Subcutaneous adipose tissue (tissue), 4 donors: ENCODE measurements around the gene NT5C1A. TPM values are rescaled to one million over a fixed set of nuclear protein-coding genes. Genes with fewer than 3 reads are reported as not detected.

Experiments
- total RNA-seq, 4 donors: library from RNA; depleted of rRNA; stranded (reverse); fragments of >200 nt; gene quantifications; one replicate each; pipeline ENCODE4 v1.1.0, GENCODE V29; 2016
- TF ChIP-seq, protein P1 (sequence below): fragments of 450-650 bp; IDR thresholded peaks from one replicate; pipeline ENCODE4 v1.5.1; 2016; ENCODE audit warnings: low read depth, mild to moderate bottlenecking, control low read depth, antibody characterized with exemption, moderate library complexity

The NT5C1A gene
- total RNA-seq, 4 donors from 2014 or later = not detected

DNA sequence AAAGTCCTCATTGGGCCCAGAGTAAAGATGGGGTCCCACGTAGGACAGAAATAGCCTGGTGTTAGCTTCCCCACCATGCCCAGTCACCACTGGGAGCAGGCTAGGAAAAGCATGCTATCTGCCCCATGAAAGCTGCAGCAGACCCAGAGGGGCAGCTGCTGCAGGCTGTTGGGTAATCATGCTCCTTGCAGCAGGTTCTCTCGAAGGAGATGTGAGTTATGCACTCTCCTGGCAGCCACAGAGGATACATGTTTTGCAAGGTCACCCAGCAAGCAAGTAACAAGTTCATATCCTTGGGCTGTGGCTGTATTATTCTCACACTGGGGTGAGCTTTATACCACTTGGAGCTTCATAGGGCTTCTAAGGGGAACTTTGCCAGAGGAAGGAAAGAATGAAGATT, 23.4 kb downstream of the NT5C1A start:
- TF ChIP-seq, protein P1, sequence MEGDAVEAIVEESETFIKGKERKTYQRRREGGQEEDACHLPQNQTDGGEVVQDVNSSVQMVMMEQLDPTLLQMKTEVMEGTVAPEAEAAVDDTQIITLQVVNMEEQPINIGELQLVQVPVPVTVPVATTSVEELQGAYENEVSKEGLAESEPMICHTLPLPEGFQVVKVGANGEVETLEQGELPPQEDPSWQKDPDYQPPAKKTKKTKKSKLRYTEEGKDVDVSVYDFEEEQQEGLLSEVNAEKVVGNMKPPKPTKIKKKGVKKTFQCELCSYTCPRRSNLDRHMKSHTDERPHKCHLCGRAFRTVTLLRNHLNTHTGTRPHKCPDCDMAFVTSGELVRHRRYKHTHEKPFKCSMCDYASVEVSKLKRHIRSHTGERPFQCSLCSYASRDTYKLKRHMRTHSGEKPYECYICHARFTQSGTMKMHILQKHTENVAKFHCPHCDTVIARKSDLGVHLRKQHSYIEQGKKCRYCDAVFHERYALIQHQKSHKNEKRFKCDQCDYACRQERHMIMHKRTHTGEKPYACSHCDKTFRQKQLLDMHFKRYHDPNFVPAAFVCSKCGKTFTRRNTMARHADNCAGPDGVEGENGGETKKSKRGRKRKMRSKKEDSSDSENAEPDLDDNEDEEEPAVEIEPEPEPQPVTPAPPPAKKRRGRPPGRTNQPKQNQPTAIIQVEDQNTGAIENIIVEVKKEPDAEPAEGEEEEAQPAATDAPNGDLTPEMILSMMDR = no peak

DNA sequence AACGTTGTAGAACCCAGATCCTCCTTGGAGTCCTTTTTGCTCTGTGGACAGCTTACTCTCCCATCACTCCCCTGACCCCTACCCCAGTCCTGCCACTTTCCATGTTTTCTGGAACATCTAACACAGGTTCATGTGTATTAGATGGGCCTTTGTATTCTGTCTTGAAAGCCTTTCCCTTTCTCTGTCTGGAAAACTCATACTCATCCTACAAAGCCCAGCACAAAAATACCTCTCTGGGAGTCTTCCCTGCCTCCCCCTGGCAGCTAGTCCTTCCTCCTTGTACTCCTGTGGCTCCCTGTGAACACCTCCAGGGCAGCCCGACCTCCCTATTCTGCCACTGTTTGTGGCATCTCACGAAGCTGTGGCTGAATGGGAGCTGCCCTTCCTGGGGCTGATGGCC, 24.7 kb downstream of the NT5C1A start:
- TF ChIP-seq, protein P1 = no peak

DNA sequence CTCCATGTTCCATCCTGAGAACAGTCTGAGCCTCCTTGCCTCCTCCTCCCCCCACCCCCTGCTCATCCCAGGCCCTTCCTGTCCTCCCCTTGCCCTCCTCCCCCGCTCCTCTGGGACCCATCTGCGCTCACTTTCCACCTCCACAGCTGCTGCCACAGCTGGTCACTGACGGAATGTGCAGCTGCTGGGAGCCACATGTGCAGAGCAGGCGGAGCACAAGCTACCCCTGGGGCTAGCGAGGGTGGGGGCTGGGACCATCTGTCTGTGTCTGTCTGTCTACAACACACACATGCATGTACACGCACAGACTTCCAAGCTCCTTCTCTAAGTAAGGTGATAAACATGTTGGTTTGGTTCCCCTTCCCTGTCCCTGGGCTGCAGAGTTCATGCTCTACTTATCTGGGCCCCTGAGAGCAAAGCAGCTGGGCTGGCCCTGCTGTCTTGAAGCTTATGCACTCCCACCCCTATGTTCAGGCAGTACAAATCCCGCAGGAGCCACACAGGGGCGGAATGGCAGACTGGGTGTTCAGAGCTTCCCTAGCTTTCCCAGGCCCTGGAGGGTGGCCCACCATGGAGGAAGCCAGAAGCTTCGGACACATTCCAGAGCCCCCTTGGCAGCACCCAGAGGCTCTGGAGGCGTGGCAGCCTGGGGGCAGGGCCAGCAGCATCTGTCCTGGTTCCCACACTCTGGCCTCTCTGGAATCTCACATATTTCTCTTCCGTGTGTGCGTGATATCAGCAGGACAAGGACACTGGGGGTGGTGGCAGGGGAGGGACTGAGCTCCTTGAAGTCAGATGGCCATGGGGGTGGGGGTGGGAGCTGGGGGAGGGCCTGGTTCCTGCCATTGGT, 25.4 kb downstream of the NT5C1A start:
- TF ChIP-seq, protein P1 = no peak

- TF ChIP-seq, protein P1 = no peak
Measured at GRCh38 chr1:39645411-39646043, 26.4 kb downstream of the NT5C1A start.

GRCh38 chr1:39643705-39644104, 28.2 kb downstream of the NT5C1A start:
- TF ChIP-seq, protein P1 = no peak

DNA sequence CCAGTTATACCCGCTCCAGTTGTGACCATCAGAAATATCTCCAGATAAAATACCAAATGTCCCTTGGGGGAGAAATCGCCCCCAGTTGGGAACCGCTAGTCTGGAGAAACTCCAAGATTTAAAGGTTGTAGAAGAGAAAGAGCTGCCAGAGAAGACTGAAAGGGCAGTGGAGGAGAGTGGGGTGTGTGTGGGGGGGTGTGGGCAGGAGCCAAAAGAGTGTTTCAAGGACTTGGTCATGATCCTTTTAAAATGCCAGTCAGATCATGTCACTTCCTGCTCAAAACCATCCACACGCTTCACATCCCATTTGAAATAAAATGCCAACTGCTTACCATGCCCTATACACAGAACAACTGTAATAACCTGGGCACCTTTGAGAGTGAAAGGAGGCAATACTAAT, 29.1 kb downstream of the NT5C1A start:
- TF ChIP-seq, protein P1 = no peak

DNA sequence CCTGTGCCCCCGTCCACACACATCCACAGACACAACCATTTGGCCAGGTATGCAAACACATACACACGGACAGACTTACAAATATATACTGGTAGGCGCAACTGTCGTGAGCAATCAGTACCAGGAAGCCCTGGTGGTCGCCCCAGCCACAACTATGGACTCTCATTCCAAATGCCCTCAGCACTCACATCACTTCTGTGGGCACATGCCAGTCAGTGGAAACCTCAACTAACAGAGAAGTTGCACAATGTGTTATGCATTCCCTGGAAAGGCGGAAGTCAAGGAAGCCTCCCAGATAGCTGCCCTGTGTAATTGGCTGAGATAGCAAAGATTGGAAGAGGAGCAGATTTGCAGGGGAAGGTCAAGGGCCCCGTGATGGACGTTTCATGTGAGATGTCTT, 31.0 kb downstream of the NT5C1A start:
- TF ChIP-seq, protein P1 = no peak
